ENCODE results near the gene ABCB9. TPM values are rescaled to one million over a fixed set of nuclear protein-coding genes. Genes with fewer than 3 reads are reported as not detected.
A peak's percentile ranks its signal among the peaks of the same experiment; 100 is the strongest.

Gene ABCB9
- total RNA-seq, 4 donors from 2014 or later = 2.3 to 8.4 (median 3.5) TPM

GRCh38 chr12:122961531-122962329, 4.5 kb downstream of the ABCB9 start:
- TF ChIP-seq EP300 (IDR thresholded peaks at IDR 0.05) = no peak
- TF ChIP-seq POLR2A (IDR thresholded peaks at IDR 0.05) = no peak
- TF ChIP-seq, protein P1, sequence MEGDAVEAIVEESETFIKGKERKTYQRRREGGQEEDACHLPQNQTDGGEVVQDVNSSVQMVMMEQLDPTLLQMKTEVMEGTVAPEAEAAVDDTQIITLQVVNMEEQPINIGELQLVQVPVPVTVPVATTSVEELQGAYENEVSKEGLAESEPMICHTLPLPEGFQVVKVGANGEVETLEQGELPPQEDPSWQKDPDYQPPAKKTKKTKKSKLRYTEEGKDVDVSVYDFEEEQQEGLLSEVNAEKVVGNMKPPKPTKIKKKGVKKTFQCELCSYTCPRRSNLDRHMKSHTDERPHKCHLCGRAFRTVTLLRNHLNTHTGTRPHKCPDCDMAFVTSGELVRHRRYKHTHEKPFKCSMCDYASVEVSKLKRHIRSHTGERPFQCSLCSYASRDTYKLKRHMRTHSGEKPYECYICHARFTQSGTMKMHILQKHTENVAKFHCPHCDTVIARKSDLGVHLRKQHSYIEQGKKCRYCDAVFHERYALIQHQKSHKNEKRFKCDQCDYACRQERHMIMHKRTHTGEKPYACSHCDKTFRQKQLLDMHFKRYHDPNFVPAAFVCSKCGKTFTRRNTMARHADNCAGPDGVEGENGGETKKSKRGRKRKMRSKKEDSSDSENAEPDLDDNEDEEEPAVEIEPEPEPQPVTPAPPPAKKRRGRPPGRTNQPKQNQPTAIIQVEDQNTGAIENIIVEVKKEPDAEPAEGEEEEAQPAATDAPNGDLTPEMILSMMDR (IDR thresholded peaks at IDR 0.05) = no peak
- TF ChIP-seq POLR2AphosphoS5 (IDR thresholded peaks at IDR 0.05) = no peak
- H3K27ac ChIP-seq = no peak overlapping the region
- H3K4me3 ChIP-seq = no peak overlapping the region
- WGBS, 2 donors (ENCODE audit: low coverage in 1 of 2) = 57% methylated on average over 4 to 5 of the region's 10 CpGs
- H3K4me1 ChIP-seq = peaks cover 0 to 48% (median 24%) of the 10 kb centered on the region in 3 donors
- H3K36me3 ChIP-seq = peaks cover 0 to 28% of the 10 kb centered on the region in 2 donors
- ATAC-seq = no peak
- H3K27me3 ChIP-seq = no peaks in the 10 kb centered on the region
- no peaks in the 10 kb centered on the region for H3K9me3 ChIP-seq

- Histone ChIP-seq H3K9me3 (no peaks in the 10 kb centered on the region), H3K27me3 (no peaks in the 10 kb centered on the region), H3K27ac (no peak overlapping the region), H3K4me1 (peaks cover 0 to 33% (median 15%) of the 10 kb centered on the region in 3 donors), H3K4me3 (no peak overlapping the region), H3K36me3 (peaks cover 0 to 31% of the 10 kb centered on the region in 2 donors)
- ATAC-seq = no peak
- TF ChIP-seq POLR2A (IDR thresholded peaks at IDR 0.05) (no peak), POLR2AphosphoS5 (IDR thresholded peaks at IDR 0.05) (no peak), EP300 (IDR thresholded peaks at IDR 0.05) (no peak)
- TF ChIP-seq, protein P1 (IDR thresholded peaks at IDR 0.05) = no peak
- 100% methylated on average over 1 of the region's 8 CpGs; no CpG with 5 or more reads in 1 of the 2 donors for WGBS, 2 donors (ENCODE audit: low coverage in 1 of 2)
These were observed 6.1 kb downstream of the ABCB9 start for GRCh38 chr12:122960193-122960569.

DNA sequence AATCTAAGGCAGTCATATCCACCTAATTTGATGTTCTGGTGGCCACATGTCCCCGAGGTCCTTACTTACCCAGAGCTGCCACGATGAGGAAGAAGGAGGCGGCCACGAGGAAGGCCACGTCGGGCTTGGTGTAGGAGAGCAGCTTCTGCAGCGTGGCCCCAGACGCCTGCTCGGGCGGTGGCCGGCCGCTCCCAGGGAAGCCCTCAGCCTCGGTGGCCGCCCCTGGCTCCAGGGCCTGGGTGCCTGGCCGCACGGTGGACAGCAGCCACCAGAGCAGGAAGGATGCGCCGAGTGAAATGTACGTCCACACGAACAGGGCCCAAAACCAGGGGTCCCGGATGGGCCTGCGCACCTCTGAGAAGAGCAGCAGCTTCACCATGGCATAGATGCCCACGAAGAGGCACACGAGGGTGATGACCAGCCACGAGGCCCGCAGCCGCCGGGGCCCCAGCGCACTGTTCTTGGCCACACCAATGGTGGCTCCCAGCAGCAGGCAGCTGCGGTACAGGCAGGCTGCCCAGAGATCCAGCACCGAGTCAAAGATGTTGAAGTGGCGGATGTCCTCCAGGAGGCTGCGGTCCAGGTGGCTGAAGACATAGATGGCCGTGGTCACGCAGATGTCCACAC, 6.6 kb downstream of the ABCB9 start:
- Histone ChIP-seq H3K4me3 (no peak overlapping the region), H3K9me3 (no peaks in the 10 kb centered on the region), H3K36me3 (peaks cover 0 to 31% of the 10 kb centered on the region in 2 donors), H3K27me3 (no peaks in the 10 kb centered on the region), H3K27ac (no peak overlapping the region), H3K4me1 (peaks cover 0 to 28% (median 10%) of the 10 kb centered on the region in 3 donors)
- no CpG with 5 or more reads among the region's 35 CpGs for WGBS, 2 donors (ENCODE audit: low coverage in 1 of 2)
- TF ChIP-seq POLR2AphosphoS5 (IDR thresholded peaks at IDR 0.05) (no peak), POLR2A (IDR thresholded peaks at IDR 0.05) (no peak), EP300 (IDR thresholded peaks at IDR 0.05) (no peak)
- TF ChIP-seq, protein P1 (IDR thresholded peaks at IDR 0.05) = no peak
- ATAC-seq = no peak

DNA sequence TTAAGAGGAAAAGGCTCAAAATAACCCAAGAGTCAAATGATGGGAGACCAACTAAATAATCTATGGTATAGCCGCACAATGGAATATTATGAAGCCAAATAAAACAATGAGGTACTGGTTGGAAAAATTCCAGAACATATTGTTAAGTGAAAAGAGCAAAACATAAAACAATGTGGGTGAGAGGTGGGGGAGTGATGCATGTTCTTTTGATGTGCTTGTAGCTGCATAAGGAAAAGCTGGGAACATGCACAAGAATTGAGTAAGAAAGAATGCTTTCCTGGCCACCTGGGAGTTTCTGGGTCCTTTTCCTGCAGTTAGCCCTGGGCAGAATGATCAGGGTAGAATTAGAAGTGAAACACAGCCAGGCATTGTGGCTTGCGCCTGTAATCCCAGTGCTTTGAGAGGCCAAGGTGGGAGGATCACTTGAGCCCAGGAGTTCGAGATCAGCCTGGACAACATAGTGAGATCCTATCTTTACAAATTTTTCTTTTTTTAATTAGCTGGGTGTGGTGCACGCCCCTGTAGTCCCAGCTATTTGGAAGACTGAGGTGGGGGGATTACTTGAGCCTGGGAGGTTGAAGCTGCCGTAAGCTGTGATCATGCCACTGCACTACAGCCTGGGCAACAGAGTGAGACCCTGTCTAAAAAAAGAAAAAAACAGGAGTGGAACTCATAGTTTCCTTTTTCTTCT, 7.9 kb downstream of the ABCB9 start:
- WGBS, 2 donors (ENCODE audit: low coverage in 1 of 2) = 85 to 88% methylated on average over 2 to 5 of the region's 5 CpGs
- TF ChIP-seq POLR2A (IDR thresholded peaks at IDR 0.05) = no peak
- no peak for TF ChIP-seq POLR2AphosphoS5 (IDR thresholded peaks at IDR 0.05)
- peak; percentile 52 for ATAC-seq

DNA sequence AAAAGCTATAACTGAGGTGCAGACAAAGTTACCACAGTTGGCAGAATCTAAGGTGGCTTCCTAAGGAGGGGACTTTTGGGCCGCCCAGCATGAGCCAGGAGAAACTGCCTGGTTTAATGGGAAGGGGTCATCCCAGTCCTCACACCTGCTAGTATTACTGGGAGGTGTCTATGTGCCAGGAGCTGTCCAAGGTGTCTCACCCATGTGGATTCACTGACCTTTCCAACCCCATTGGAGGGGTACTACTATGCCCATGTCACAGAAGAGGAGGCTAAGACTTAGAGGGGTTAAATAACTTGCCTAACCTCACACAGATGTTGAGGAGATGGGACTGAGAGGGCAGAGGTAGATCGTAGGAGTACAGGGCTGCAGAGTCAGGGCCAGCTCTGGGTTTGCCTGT, 10.2 kb downstream of the ABCB9 start:
- no peaks in the 10 kb centered on the region for H3K27me3 ChIP-seq

More for the DNA sequence above, 7.9 kb downstream of the ABCB9 start:
- no peak overlapping the region for H3K27ac ChIP-seq
- no peak overlapping the region for H3K4me3 ChIP-seq
- H3K4me1 ChIP-seq = peaks cover 0 to 15% (median 0%) of the 10 kb centered on the region in 3 donors
- H3K9me3 ChIP-seq = no peaks in the 10 kb centered on the region
- H3K27me3 ChIP-seq = no peaks in the 10 kb centered on the region
- H3K36me3 ChIP-seq = peaks cover 0 to 31% of the 10 kb centered on the region in 2 donors

More for the DNA sequence above, 10.2 kb downstream of the ABCB9 start:
- H3K36me3 ChIP-seq = peaks cover 0 to 31% of the 10 kb centered on the region in 2 donors
- ATAC-seq = no peak
- peaks cover 0 to 5% (median 0%) of the 10 kb centered on the region in 3 donors for H3K4me1 ChIP-seq
- H3K27ac ChIP-seq = no peak overlapping the region
- TF ChIP-seq, protein P1 (IDR thresholded peaks at IDR 0.05) = no peak
- TF ChIP-seq POLR2AphosphoS5 (IDR thresholded peaks at IDR 0.05) (no peak), EP300 (IDR thresholded peaks at IDR 0.05) (no peak)
- H3K4me3 ChIP-seq = no peak overlapping the region
- no peaks in the 10 kb centered on the region for H3K9me3 ChIP-seq
- WGBS, 2 donors (ENCODE audit: low coverage in 1 of 2) = 50 to 100% methylated on average over 1 of the region's 2 CpGs

Measured in gastroesophageal sphincter (tissue), 4 donors.